IgD-negative memory B cell (primary cell): ENCODE data around the gene MAP2K4. TPM values are rescaled to one million over a fixed set of nuclear protein-coding genes. Genes with fewer than 3 reads are reported as not detected.
A peak's percentile ranks its signal among the peaks of the same experiment; 100 is the strongest.

Experiments
- H3K27ac Mint-ChIP-seq, 3 donors: one replicate each; pipeline ENCODE4 v1.8.0; 2020 to 2022; ENCODE audit warnings: mild to moderate bottlenecking in 3 of 3, mixed read lengths in 3 of 3, moderate library complexity in 1 of 3
- H3K27me3 Mint-ChIP-seq: one replicate; pipeline ENCODE4 v1.8.0; 2021; ENCODE audit warnings: mixed read lengths
- H3K36me3 Mint-ChIP-seq: one replicate; pipeline ENCODE4 v1.8.0; 2020; ENCODE audit warnings: mild to moderate bottlenecking, mixed read lengths
- H3K4me1 Mint-ChIP-seq, 3 donors: one replicate each; pipeline ENCODE4 v1.8.0; 2020 to 2022; ENCODE audit warnings: mixed read lengths in 3 of 3, mild to moderate bottlenecking in 1 of 3
- H3K4me3 Mint-ChIP-seq, 4 donors: one replicate each; pipeline ENCODE4 v1.8.0; 2020 to 2022; ENCODE audit warnings: mild to moderate bottlenecking in 4 of 4, mixed read lengths in 4 of 4, moderate library complexity in 3 of 4
- H3K9me3 Mint-ChIP-seq, 3 donors: one replicate each; pipeline ENCODE4 v1.8.0; 2020 to 2021; ENCODE audit warnings: mixed read lengths in 3 of 3, mild to moderate bottlenecking in 1 of 3
- polyA plus RNA-seq: library from polyadenylated mRNA; unstranded; fragments of 300-500 nt; fragmentation: Illumina TruSeq; gene quantifications from one replicate; pipeline ENCODE4 v1.2.3, GENCODE V29; 2021

The MAP2K4 gene
- polyA plus RNA-seq, 1 donor from 2014 or later, result 16.2 TPM

DNA sequence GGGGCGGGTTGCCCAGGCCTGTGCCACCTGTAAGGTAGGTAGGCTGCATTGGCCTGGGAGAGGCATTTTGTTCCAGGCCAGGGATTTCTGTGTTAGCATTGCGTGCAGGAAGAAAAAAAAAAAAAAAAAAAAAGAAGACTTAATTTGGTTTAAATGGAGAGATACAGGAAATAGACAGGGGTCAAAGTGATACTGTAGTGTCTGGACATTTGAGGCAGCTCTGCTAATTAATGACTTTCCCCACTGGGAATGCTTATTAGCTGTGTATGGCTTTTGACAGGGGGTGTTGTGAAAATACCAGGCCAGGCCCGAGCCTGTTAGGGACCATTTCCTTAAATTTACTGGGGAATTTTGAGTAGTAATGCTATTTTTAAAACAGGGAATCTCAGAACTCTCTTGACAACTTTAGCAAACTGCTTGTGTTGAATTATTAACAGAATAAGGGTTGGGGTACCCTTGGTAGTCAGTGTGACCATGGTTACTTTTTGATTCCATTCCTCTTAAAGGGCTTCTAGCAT is 1.0 kb downstream of the MAP2K4 start:
- peaks cover 18 to 39% (median 19%) of the 10 kb centered on the region in 3 donors for H3K4me1 Mint-ChIP-seq
- H3K27me3 Mint-ChIP-seq, result no peaks in the 10 kb centered on the region
- peak overlapping the region; percentile 78 to 92 (median 90) for H3K4me3 Mint-ChIP-seq
- H3K27ac Mint-ChIP-seq, result peak overlapping the region; percentile 61 to 89 (median 71)
- no peaks in the 10 kb centered on the region for H3K9me3 Mint-ChIP-seq
- H3K36me3 Mint-ChIP-seq, result peaks cover 8% of the 10 kb centered on the region

DNA sequence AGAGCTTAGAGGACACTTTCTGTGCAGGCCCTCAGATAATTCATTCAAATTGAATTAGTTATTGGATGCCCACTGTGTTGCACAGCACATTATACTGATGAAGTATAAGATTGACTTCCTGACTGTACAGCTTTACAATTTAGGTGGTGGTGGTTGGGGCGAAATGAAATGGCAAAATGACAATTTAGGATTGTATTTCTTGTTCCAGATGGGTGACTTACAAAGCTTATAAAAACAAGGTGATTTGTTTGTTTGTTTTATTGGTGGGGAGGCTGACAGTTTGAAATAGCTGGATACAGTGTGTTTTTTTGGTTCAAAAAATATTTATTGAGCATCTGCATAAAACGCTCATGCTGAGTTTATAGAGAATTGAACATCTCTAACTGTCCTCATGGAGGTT is 1.6 kb downstream of the MAP2K4 start:
- H3K27ac Mint-ChIP-seq, result peak overlapping the region in 1 of 3 donors; percentile 61
- peaks cover 22 to 39% (median 24%) of the 10 kb centered on the region in 3 donors for H3K4me1 Mint-ChIP-seq
- H3K4me3 Mint-ChIP-seq, result peak overlapping the region; percentile 0 to 92 (median 90)
- H3K36me3 Mint-ChIP-seq, result peaks cover 12% of the 10 kb centered on the region
- no peaks in the 10 kb centered on the region for H3K9me3 Mint-ChIP-seq
- H3K27me3 Mint-ChIP-seq, result no peaks in the 10 kb centered on the region

DNA sequence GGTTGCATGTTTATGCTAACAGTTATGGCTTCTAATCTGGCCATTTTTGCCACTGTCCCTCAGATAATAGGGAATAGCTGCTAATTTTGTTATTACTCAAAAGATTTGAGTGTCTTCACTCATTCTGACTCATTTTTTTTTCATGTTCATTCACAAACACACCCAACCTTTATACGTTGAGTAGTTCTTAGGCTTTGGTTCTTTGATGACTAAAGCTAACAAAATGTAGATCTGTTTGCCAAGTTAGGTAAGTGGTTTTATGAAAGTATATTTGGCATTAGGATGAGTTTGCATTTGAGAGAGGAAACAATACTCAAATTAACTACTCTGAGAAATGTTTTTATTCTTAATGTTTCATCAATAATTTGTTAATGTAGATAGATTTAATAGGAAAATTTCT is 3.6 kb downstream of the MAP2K4 start:
- Mint-ChIP-seq H3K27ac (no peak overlapping the region), H3K4me1 (peaks cover 22 to 53% (median 35%) of the 10 kb centered on the region in 3 donors), H3K9me3 (no peaks in the 10 kb centered on the region), H3K27me3 (no peaks in the 10 kb centered on the region), H3K4me3 (peak overlapping the region in 1 of 4 donors; percentile 92), H3K36me3 (peaks cover 12% of the 10 kb centered on the region)

- Mint-ChIP-seq H3K36me3 (peaks cover 12% of the 10 kb centered on the region), H3K4me3 (peak overlapping the region in 1 of 4 donors; percentile 49), H3K9me3 (no peaks in the 10 kb centered on the region), H3K4me1 (peaks cover 27 to 52% (median 45%) of the 10 kb centered on the region in 3 donors), H3K27ac (peak overlapping the region in 1 of 3 donors; percentile 74), H3K27me3 (no peaks in the 10 kb centered on the region)
Measured at GRCh38 chr17:12027658-12028057, 7.0 kb downstream of the MAP2K4 start.

- H3K36me3 Mint-ChIP-seq, result peaks cover 12% of the 10 kb centered on the region
- H3K4me3 Mint-ChIP-seq, result peak overlapping the region in 1 of 4 donors; percentile 33
- H3K4me1 Mint-ChIP-seq, result peaks cover 26 to 44% (median 37%) of the 10 kb centered on the region in 3 donors
- H3K9me3 Mint-ChIP-seq, result no peaks in the 10 kb centered on the region
- no peak overlapping the region for H3K27ac Mint-ChIP-seq
- no peaks in the 10 kb centered on the region for H3K27me3 Mint-ChIP-seq
Measured at GRCh38 chr17:12028611-12029010, 7.9 kb downstream of the MAP2K4 start.

DNA sequence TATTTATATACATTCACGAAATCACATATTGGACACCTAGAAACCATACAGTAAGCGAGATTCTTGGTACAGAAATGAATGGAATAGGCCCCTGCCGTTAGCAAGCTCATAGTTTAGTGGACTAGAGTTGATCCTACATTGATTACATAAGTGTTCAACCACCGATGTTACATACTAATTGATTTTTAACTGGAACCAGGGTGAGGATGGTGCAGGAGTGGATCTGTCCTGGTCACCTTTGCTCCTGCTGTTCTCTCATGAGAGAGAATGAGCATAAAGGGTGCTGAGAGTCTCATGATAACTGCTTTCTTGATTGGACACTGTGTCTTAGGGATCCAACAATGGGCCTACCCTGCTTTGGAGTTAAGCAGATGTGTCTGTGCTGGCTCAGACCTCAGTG is 13.9 kb downstream of the MAP2K4 start:
- Mint-ChIP-seq H3K4me3 (no peak overlapping the region), H3K9me3 (no peaks in the 10 kb centered on the region), H3K27me3 (no peaks in the 10 kb centered on the region), H3K4me1 (peaks cover 20 to 35% (median 24%) of the 10 kb centered on the region in 3 donors), H3K36me3 (peaks cover 2% of the 10 kb centered on the region), H3K27ac (no peak overlapping the region)

DNA sequence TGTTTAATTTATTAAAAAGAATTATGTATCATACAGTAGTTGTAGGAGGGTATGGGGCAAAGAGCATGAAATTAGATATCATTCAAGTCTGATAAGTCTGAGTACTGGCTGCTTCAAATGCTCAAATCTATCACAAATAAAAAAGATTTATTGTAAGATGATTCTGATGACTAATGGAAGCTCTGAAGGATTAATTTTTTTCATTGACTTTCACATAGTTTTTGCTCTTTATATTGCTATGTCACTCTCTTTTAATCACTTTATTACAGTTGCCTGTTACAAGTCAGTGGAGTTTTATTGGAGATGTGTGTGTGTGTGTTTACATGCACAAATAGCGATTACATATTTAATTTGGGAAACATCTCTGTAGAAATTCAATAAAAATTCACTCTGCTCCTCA is 15.0 kb downstream of the MAP2K4 start:
- Mint-ChIP-seq H3K4me3 (no peak overlapping the region), H3K27ac (no peak overlapping the region), H3K36me3 (peaks cover 2% of the 10 kb centered on the region), H3K9me3 (no peaks in the 10 kb centered on the region), H3K27me3 (no peaks in the 10 kb centered on the region), H3K4me1 (peaks cover 14 to 31% (median 19%) of the 10 kb centered on the region in 3 donors)

DNA sequence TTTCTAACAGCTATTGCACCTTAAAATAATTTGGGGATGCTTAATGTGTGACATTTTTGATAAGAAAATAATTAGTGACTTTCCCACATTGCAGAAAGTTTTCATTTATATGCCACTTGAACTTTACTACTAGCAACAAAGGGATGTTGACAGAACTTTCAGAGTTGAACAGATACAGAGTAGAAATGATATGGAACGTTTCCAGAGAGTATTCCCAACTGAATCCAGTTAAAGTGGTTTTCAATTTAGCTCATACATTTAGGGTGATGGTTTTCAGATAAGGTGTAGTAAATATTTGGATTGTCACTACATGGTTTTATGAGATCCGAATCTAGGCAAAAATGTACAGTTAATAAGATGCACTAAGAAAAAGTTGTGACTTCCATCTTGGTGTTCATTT is 17.3 kb downstream of the MAP2K4 start:
- Mint-ChIP-seq H3K4me3 (no peak overlapping the region), H3K27ac (no peak overlapping the region), H3K36me3 (peaks cover 4% of the 10 kb centered on the region), H3K9me3 (no peaks in the 10 kb centered on the region), H3K27me3 (no peaks in the 10 kb centered on the region), H3K4me1 (peaks cover 7 to 31% (median 11%) of the 10 kb centered on the region in 3 donors)

DNA sequence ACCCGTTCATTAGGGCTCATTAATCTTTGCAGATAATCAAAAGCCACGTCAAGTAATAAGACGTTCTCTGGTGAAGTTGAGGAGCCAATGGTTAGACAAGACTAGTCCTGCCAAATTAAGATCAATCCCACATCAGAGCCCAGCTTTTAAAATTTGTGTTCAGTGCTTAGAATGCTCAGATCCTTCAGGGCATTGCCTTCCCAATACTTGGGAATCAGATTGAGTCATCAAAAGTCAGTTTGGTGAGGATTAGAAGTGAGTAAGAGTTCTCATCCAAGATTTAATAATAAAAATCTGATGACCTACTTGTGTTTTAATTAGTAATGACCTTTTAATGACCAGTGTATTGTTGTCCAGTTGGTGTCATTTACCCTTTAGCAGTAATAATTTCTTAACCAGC is 19.8 kb downstream of the MAP2K4 start:
- H3K27me3 Mint-ChIP-seq, result no peaks in the 10 kb centered on the region
- H3K9me3 Mint-ChIP-seq, result no peaks in the 10 kb centered on the region
- H3K4me1 Mint-ChIP-seq, result peaks cover 7 to 35% (median 13%) of the 10 kb centered on the region in 3 donors
- H3K36me3 Mint-ChIP-seq, result peaks cover 4% of the 10 kb centered on the region
- no peak overlapping the region for H3K4me3 Mint-ChIP-seq
- no peak overlapping the region for H3K27ac Mint-ChIP-seq

DNA sequence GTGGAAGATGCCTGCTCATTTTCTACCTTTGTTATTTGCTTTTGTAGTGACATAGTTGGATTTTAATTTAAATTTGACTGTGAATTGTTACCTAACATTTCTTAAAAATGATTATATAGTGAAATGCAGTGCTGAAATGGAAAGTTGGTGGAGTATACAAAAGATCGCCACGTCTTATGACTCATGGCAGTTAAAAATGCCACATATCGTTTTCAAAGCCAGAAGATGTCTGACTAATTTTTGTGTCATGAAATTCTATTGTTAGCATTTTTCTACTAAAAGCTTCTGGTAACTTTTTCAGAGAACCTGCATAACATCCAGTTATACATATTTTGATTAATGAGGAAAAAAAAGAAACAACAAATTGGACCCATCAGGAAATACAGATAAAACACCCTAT is 20.6 kb downstream of the MAP2K4 start:
- Mint-ChIP-seq H3K27ac (no peak overlapping the region), H3K4me3 (no peak overlapping the region), H3K27me3 (no peaks in the 10 kb centered on the region), H3K9me3 (no peaks in the 10 kb centered on the region), H3K4me1 (peaks cover 9 to 41% (median 20%) of the 10 kb centered on the region in 3 donors), H3K36me3 (peaks cover 4% of the 10 kb centered on the region)

GRCh38 chr17:12043702-12044101 is 23.0 kb downstream of the MAP2K4 start:
- peak overlapping the region in 1 of 4 donors; percentile 34 for H3K4me3 Mint-ChIP-seq
- no peaks in the 10 kb centered on the region for H3K27me3 Mint-ChIP-seq
- peak overlapping the region in 1 of 3 donors; percentile 83 for H3K27ac Mint-ChIP-seq
- peaks cover 7 to 42% (median 24%) of the 10 kb centered on the region in 3 donors for H3K4me1 Mint-ChIP-seq
- peaks cover 7% of the 10 kb centered on the region for H3K36me3 Mint-ChIP-seq
- no peaks in the 10 kb centered on the region for H3K9me3 Mint-ChIP-seq

DNA sequence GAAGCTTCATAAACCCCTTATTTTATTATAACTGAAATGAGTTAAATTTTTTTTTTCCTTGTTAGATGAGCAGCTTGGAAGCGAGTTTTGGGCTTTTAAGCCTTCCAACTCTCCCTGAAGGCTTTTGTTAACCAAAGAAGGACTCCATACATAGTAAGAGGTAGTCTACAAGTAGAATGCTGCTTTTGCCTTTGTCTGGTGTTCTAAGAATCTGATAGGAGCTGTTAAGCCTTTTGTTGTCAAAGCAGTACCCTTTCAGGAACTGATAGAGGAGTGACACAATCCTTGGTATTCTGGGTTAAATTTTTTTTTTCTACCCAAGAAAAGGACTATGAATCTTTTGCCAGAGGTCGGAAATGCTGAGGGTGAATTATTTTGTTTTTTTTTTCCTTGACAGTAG is 26.1 kb downstream of the MAP2K4 start:
- H3K36me3 Mint-ChIP-seq, result peaks cover 7% of the 10 kb centered on the region
- no peak overlapping the region for H3K4me3 Mint-ChIP-seq
- no peaks in the 10 kb centered on the region for H3K27me3 Mint-ChIP-seq
- H3K4me1 Mint-ChIP-seq, result peaks cover 13 to 47% (median 43%) of the 10 kb centered on the region in 3 donors
- no peaks in the 10 kb centered on the region for H3K9me3 Mint-ChIP-seq
- no peak overlapping the region for H3K27ac Mint-ChIP-seq

GRCh38 chr17:12047681-12048376 is 27.2 kb downstream of the MAP2K4 start:
- Mint-ChIP-seq H3K27me3 (no peaks in the 10 kb centered on the region), H3K9me3 (no peaks in the 10 kb centered on the region), H3K36me3 (peaks cover 4% of the 10 kb centered on the region), H3K27ac (no peak overlapping the region), H3K4me3 (no peak overlapping the region), H3K4me1 (peaks cover 13 to 46% (median 45%) of the 10 kb centered on the region in 3 donors)

GRCh38 chr17:12048843-12049473 is 28.3 kb downstream of the MAP2K4 start:
- H3K4me3 Mint-ChIP-seq, result peak overlapping the region in 1 of 4 donors; percentile 20
- H3K9me3 Mint-ChIP-seq, result no peaks in the 10 kb centered on the region
- no peak overlapping the region for H3K27ac Mint-ChIP-seq
- peaks cover 18 to 49% (median 47%) of the 10 kb centered on the region in 3 donors for H3K4me1 Mint-ChIP-seq
- no peaks in the 10 kb centered on the region for H3K27me3 Mint-ChIP-seq
- H3K36me3 Mint-ChIP-seq, result peaks cover 4% of the 10 kb centered on the region

GRCh38 chr17:12050646-12051225 is 30.1 kb downstream of the MAP2K4 start:
- Mint-ChIP-seq H3K4me1 (peaks cover 17 to 45% (median 43%) of the 10 kb centered on the region in 3 donors), H3K36me3 (peaks cover 4% of the 10 kb centered on the region), H3K27ac (no peak overlapping the region), H3K4me3 (no peak overlapping the region), H3K9me3 (no peaks in the 10 kb centered on the region), H3K27me3 (no peaks in the 10 kb centered on the region)
